NT2/D1 (cell line): ENCODE measurements around the gene OSR1.

Experiments used
- SUZ12 ChIP-seq: IDR thresholded peaks from 2 replicates; pipeline ENCODE4 v1.6.1; 2011; ENCODE audit not compliant: insufficient read length, insufficient read depth; ENCODE audit errors: extremely low read depth
- YY1 ChIP-seq: IDR thresholded peaks from 2 replicates; pipeline ENCODE4 v1.6.1; 2011; ENCODE audit not compliant: insufficient read length, insufficient read depth

GRCh38 chr2:19352946-19353720 is 5.3 kb downstream of the OSR1 start:
- TF ChIP-seq SUZ12 (no peak), YY1 (no peak)
